ENCODE results near the gene MAP3K8. TPM values are rescaled to one million over a fixed set of nuclear protein-coding genes. Genes with fewer than 3 reads are reported as not detected.

MAP3K8 gene
- total RNA-seq, 1 experiment from 2014 or later: 8.0 TPM

DNA sequence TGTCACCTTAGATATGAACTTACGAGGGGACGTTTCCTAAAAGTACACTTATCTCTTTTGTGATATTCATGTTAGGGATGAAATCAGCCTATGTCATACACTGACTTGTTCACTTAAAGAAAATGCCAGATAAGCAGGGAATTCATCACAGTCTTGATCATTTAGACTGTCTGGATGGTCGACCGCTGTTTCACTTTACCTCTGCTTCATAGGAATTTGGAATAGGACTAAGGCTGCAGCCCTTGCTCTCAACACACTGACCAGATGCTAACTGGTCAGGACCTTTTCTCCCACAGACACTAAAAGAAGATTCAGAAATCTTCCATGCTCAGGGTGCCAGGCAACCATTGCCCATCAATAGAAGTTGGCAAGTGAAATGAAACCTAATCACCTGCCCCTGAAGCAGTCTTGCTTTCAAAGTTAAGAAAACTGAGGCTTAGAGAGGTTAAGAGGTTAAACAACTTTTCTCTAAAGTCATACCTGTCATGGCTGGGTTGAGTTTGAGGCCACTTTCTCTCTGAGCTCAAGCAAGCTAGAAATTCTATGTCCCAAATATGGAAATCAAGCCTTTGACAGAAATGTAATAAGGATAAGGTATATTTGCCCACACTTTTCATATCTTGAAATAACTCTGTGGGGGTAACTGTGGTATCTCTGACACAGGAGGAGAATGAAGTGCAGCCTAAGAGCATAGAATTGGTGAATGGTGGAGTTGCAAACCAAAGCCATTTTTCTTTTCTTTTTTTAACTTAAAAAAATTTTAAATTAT is 77.1 kb downstream of the MAP3K8 start:
- DNase-seq (ENCODE audit: extremely low read depth, low read depth): no peak

Other genes with a start within 250 kb of the MAP3K8 start
- 20.0 and 22.0 TPM in 2 replicates for gene MTPAP, start 84.9 kb upstream of the MAP3K8 start, total RNA-seq (2014; rRNA removed; shearing (Covaris generic))
- gene LYZL2, start 195.6 kb downstream of the MAP3K8 start, total RNA-seq (2014; rRNA removed; shearing (Covaris generic)): not detected in 2 replicates